ENCODE results near the gene PLCH1. TPM values are rescaled to one million over a fixed set of nuclear protein-coding genes. Genes with fewer than 3 reads are reported as not detected.

Gene PLCH1
- total and polyA plus RNA-seq, 9 of the 15 experiments (the other 6 are each of a cell fraction or from before 2014, with no cell fraction given), result 0.17 to 0.62 (median 0.40) TPM

DNA sequence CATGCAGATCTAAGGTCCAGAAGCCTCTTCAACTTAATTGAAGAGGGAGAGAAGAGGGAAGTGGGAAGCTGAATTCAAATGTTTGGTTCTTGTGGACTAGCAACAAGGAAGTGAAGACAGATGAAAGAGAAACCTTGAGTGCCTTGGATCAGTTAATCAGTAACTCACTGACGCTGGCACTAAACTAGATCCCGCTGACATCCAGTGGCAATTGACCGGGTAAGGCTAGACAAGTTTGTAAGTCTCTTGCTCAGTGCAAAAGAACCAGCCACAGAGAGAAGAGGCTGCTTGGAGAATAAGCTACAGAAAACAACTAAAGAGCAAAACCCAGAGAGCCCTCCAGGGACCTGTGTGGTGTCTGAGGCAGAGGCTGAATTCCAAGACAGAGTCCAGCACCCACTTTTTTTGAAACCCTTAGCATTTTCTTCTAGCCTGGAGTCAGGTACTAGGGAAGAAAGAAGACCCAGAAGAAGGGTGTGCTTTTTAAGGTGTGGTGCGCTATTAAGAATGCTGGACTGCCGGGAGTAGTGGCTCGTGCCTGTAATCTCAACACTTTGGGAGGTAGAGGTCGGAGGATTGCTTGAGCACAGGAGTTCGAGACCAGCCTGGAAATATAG is 6.9 kb downstream of the PLCH1 start:
- intact Hi-C loops (cut with micrococcal nuclease) (no loop called here), in situ Hi-C loops (cut with MboI) (no loop called here)
- H3K4me1 ChIP-seq (replicated peaks in 1 of 2; ENCODE audit: control insufficient read depth in 2 of 2, insufficient read depth in 2 of 2, low read length in 2 of 2), result peaks cover 3 to 7% of the 10 kb centered on the region in 2 experiments; a peak in 1 of 5 replicates
- ChIA-PET CTCF (ENCODE audit: low intra/inter-chr PET ratio) (no interaction called here), POLR2A (interaction anchor here (1.4 kb wide), 1 partner anchor 8 kb away, joined by 3 read pairs; no protein-coding TSS in a partner anchor)
- H3K4me2 ChIP-seq (ENCODE audit: insufficient read depth, low read length), result peak overlapping the region; percentile 1; the same call in 1 of the 2 replicates
- H3K79me2 ChIP-seq (ENCODE audit: control insufficient read depth, insufficient read depth, low read length), result no peaks in the 10 kb centered on the region
- FAIRE-seq (peak; percentile 19), ATAC-seq (peak; percentile 67), DNase-seq (ENCODE audit: extremely low read depth in 1 of 4, low spot score in 3 of 4) (peak in 1 of 4 experiments; percentile 14)
- H3K9me1 ChIP-seq (ENCODE audit: control insufficient read depth, insufficient read depth, low read length), result no peaks in the 10 kb centered on the region
- BruUV-seq (replicated peaks), result no TSS peak
- H3K9ac ChIP-seq (ENCODE audit: insufficient read depth in 1 of 2, low read depth in 2 of 2, low read length in 2 of 2), result no peak overlapping the region; a peak in 1 of 4 replicates
- no peaks in the 10 kb centered on the region for H3K9me3 ChIP-seq (replicated peaks; ENCODE audit: control insufficient read depth, insufficient read depth, low read depth, low read length)
- no peaks in the 10 kb centered on the region for H3K27me3 ChIP-seq (ENCODE audit: control insufficient read depth in 2 of 2, insufficient read depth in 2 of 2, low read length in 2 of 2)
- H3K27ac ChIP-seq (ENCODE audit: extremely low read depth, low read depth, low read length), result no peak overlapping the region
- no peaks in the 10 kb centered on the region for H3K36me3 ChIP-seq (ENCODE audit: control insufficient read depth, insufficient read depth, low read length)
- TF ChIP-seq, protein P1, sequence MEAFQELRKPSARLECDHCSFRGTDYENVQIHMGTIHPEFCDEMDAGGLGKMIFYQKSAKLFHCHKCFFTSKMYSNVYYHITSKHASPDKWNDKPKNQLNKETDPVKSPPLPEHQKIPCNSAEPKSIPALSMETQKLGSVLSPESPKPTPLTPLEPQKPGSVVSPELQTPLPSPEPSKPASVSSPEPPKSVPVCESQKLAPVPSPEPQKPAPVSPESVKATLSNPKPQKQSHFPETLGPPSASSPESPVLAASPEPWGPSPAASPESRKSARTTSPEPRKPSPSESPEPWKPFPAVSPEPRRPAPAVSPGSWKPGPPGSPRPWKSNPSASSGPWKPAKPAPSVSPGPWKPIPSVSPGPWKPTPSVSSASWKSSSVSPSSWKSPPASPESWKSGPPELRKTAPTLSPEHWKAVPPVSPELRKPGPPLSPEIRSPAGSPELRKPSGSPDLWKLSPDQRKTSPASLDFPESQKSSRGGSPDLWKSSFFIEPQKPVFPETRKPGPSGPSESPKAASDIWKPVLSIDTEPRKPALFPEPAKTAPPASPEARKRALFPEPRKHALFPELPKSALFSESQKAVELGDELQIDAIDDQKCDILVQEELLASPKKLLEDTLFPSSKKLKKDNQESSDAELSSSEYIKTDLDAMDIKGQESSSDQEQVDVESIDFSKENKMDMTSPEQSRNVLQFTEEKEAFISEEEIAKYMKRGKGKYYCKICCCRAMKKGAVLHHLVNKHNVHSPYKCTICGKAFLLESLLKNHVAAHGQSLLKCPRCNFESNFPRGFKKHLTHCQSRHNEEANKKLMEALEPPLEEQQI (IDR thresholded peaks at IDR 0.05), result no peak
- TF ChIP-seq SPI1 (IDR thresholded peaks at IDR 0.05; ENCODE audit: borderline replicate concordance, low read depth, low read length) (peak; percentile 64; the same call in 1 of the 2 replicates), ELF1 (tag; IDR thresholded peaks at IDR 0.05) (0 out of 2 replicates have a peak, but pooled peaks have one; percentile 51), NFE2L1 (tag; IDR thresholded peaks at IDR 0.05; ENCODE audit: borderline replicate concordance, low read depth) (no peak), TEAD4 (IDR thresholded peaks at IDR 0.05; ENCODE audit: low read length) (no peak), TEAD4 (CRISPR knock-in tag; IDR thresholded peaks at IDR 0.05; ENCODE audit: borderline replicate concordance) (no peak), MEIS2 (IDR thresholded peaks at IDR 0.05; ENCODE audit: partially characterized antibody) (peak; percentile 52)
- TF ChIP-seq, protein P2, sequence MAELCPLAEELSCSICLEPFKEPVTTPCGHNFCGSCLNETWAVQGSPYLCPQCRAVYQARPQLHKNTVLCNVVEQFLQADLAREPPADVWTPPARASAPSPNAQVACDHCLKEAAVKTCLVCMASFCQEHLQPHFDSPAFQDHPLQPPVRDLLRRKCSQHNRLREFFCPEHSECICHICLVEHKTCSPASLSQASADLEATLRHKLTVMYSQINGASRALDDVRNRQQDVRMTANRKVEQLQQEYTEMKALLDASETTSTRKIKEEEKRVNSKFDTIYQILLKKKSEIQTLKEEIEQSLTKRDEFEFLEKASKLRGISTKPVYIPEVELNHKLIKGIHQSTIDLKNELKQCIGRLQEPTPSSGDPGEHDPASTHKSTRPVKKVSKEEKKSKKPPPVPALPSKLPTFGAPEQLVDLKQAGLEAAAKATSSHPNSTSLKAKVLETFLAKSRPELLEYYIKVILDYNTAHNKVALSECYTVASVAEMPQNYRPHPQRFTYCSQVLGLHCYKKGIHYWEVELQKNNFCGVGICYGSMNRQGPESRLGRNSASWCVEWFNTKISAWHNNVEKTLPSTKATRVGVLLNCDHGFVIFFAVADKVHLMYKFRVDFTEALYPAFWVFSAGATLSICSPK (IDR thresholded peaks at IDR 0.05; ENCODE audit: borderline replicate concordance), result no peak
- TF ChIP-seq, protein P3, sequence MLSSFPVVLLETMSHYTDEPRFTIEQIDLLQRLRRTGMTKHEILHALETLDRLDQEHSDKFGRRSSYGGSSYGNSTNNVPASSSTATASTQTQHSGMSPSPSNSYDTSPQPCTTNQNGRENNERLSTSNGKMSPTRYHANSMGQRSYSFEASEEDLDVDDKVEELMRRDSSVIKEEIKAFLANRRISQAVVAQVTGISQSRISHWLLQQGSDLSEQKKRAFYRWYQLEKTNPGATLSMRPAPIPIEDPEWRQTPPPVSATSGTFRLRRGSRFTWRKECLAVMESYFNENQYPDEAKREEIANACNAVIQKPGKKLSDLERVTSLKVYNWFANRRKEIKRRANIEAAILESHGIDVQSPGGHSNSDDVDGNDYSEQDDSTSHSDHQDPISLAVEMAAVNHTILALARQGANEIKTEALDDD (IDR thresholded peaks at IDR 0.05), result peak; percentile 83
- TF ChIP-seq, protein P4, sequence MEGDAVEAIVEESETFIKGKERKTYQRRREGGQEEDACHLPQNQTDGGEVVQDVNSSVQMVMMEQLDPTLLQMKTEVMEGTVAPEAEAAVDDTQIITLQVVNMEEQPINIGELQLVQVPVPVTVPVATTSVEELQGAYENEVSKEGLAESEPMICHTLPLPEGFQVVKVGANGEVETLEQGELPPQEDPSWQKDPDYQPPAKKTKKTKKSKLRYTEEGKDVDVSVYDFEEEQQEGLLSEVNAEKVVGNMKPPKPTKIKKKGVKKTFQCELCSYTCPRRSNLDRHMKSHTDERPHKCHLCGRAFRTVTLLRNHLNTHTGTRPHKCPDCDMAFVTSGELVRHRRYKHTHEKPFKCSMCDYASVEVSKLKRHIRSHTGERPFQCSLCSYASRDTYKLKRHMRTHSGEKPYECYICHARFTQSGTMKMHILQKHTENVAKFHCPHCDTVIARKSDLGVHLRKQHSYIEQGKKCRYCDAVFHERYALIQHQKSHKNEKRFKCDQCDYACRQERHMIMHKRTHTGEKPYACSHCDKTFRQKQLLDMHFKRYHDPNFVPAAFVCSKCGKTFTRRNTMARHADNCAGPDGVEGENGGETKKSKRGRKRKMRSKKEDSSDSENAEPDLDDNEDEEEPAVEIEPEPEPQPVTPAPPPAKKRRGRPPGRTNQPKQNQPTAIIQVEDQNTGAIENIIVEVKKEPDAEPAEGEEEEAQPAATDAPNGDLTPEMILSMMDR (IDR thresholded peaks at IDR 0.05 in 2 of 3, conservative IDR thresholded peaks at IDR 0.05 in 1 of 3; ENCODE audit: insufficient read depth in 2 of 3, low read depth in 1 of 3, low read length in 3 of 3), result no peak
- 13% methylated on average over 8 of the region's 8 CpGs for WGBS (ENCODE audit: insufficient coverage, low coverage, missing lambda C conversion rate)
- H3K4me3 ChIP-seq, result no peak overlapping the region
- peak overlapping the region; percentile 61 for H2AFZ ChIP-seq (ENCODE audit: low read depth, low read length)
- no peaks in the 10 kb centered on the region for H4K20me1 ChIP-seq (replicated peaks; ENCODE audit: control insufficient read depth, insufficient read depth, low read length)

Data from K562 (cell line).